Keratinocyte (primary cell): ENCODE data around the gene CNOT8.
"Not testable (repeated sequence)": the region's sequence is repeated elsewhere in the genome, so short reads cannot be mapped to it uniquely, and the experiment has no call there.

ENCODE experiments used
- CTCF ChIP-seq, 3 experiments: IDR thresholded peaks in 1 of 3; conservative IDR thresholded peaks in 1 of 3; optimal IDR thresholded peaks in 1 of 3; 2 replicates in 2 of 3; 3 replicates in 1 of 3; pipeline versions ENCODE3 to v1.5.1; 2011; ENCODE audit warnings: low read length in 3 of 3, mild to moderate bottlenecking in 3 of 3, moderate library complexity in 2 of 3, control low read depth in 1 of 3, inconsistent platforms in 1 of 3; ENCODE audit not compliant: insufficient read depth in 2 of 3; ENCODE audit errors: extremely low read depth in 1 of 3
- EZH2 ChIP-seq: IDR thresholded peaks from one replicate; pipeline ENCODE4 v1.6.1; 2012; ENCODE audit warnings: inconsistent platforms, mild to moderate bottlenecking, low read length, moderate library complexity

GRCh38 chr5:154835701-154836052, 22.8 kb upstream of the CNOT8 start:
- TF ChIP-seq EZH2; CTCF (optimal IDR thresholded peaks at IDR 0.05 in 1 of 3, IDR thresholded peaks at IDR 0.05 in 1 of 3, conservative IDR thresholded peaks at IDR 0.05 in 1 of 3; ENCODE audit: extremely low read depth in 1 of 3, insufficient read depth in 2 of 3, low read length in 3 of 3): not testable (repeated sequence)
